HepG2 (cell line): ENCODE measurements around the gene DHX32. TPM values are rescaled to one million over a fixed set of nuclear protein-coding genes. Genes with fewer than 3 reads are reported as not detected.
"Not testable (repeated sequence)": the region's sequence is repeated elsewhere in the genome, so short reads cannot be mapped to it uniquely, and the experiment has no call there.

Source experiments
- ATAC-seq: fragments of 200-7000 bp; cut with Tn5 transposase; 3 replicates; pipeline ENCODE4 v1.9.1; 2020; ENCODE audit warnings: mild to moderate bottlenecking, moderate library complexity
- BruUV-seq: library from RNA; stranded (reverse); fragments of 400-500 nt; replicated peaks from 2 replicates; lab custom pipeline; 2021; lab: Mats Ljungman, UMichigan
- CTCF ChIA-PET: fragments of 300-600 bp; formaldehyde crosslinking; extraction: SDS; loops from one replicate; lab custom pipeline; 2021; ENCODE audit warnings: low total read pairs, inconsistent platforms, low intra/inter-chr PET ratio; lab: Yijun Ruan, JAX
- POLR2A ChIA-PET: fragments of 350-600 bp; sonication (Branson Sonifier 250); formaldehyde crosslinking; loops from one replicate; lab custom pipeline; 2020; ENCODE audit warnings: antibody characterized with exemption, inconsistent platforms; lab: Yijun Ruan, JAX
- DNase-seq: peaks from one replicate; pipeline ENCODE4 v3.0.0-alpha.2; 2015; ENCODE audit warnings: low spot score
- FAIRE-seq: peaks from 3 replicates; lab custom pipeline; 2011; peaks lifted over from hg19 to GRCh38; lab: Jason Lieb, UNC
- H2AFZ ChIP-seq: one replicate; pipeline ENCODE4 v1.6.1; 2011; ENCODE audit warnings: low read length, inconsistent platforms
- H3K27ac ChIP-seq: fragments of 300-600 bp; 3 replicates; pipeline ENCODE4 v1.8.0; 2011; ENCODE audit warnings: mixed run types, mild to moderate bottlenecking, mixed read lengths, low read length, inconsistent platforms; ENCODE audit not compliant: insufficient read depth; ENCODE audit errors: extremely low read length
- H3K27me3 ChIP-seq, 2 experiments: fragments of 200-600 bp in 1 of 2; 2 replicates in 1 of 2; 3 replicates in 1 of 2; pipeline versions ENCODE4 v1.6.0 to v1.8.0; 2011; ENCODE audit warnings: low read length in 2 of 2, mild to moderate bottlenecking in 2 of 2, moderate library complexity in 2 of 2, inconsistent platforms in 1 of 2; ENCODE audit not compliant: insufficient read depth in 2 of 2, control insufficient read depth in 1 of 2
- H3K36me3 ChIP-seq, 2 experiments: fragments of 200-600 bp in 1 of 2; replicated peaks in 1 of 2; 2 replicates in 1 of 2; 3 replicates in 1 of 2; pipeline versions ENCODE4 v1.5.1 to v1.8.0; 2011; ENCODE audit warnings: low read length in 2 of 2, inconsistent platforms in 1 of 2; ENCODE audit not compliant: insufficient read depth in 2 of 2, control insufficient read depth in 1 of 2
- H3K4me1 ChIP-seq: 2 replicates; pipeline ENCODE4 v1.5.1; 2012; ENCODE audit warnings: low read length, inconsistent platforms; ENCODE audit not compliant: insufficient read depth
- H3K4me2 ChIP-seq: 2 replicates; pipeline ENCODE4 v1.6.0; 2011; ENCODE audit warnings: low read depth, low read length, inconsistent platforms
- H3K4me3 ChIP-seq, 3 experiments: fragments of 200-600 bp in 1 of 3; sonication (generic), shearing (Covaris generic) in 1 of 3; replicated peaks in 1 of 3; 2 replicates each; pipeline ENCODE4 v1.5.1; 2011 to 2016; ENCODE audit warnings: low read length in 3 of 3, inconsistent platforms in 2 of 3, low read depth in 2 of 3, mild to moderate bottlenecking in 2 of 3, control low read depth in 1 of 3, mixed read lengths in 1 of 3; ENCODE audit not compliant: insufficient read depth in 1 of 3
- H3K79me2 ChIP-seq: one replicate; pipeline ENCODE4 v1.6.1; 2011; ENCODE audit warnings: low read length, inconsistent platforms; ENCODE audit not compliant: insufficient read depth
- H3K9ac ChIP-seq: 2 replicates; pipeline ENCODE4 v1.6.0; 2011; ENCODE audit warnings: mild to moderate bottlenecking, low read depth, low read length, inconsistent platforms; ENCODE audit not compliant: insufficient read depth
- H3K9me3 ChIP-seq: 2 replicates; pipeline ENCODE4 v1.5.1; 2012; ENCODE audit warnings: mild to moderate bottlenecking, low read length
- H4K20me1 ChIP-seq: 2 replicates; pipeline ENCODE4 v1.6.0; 2011; ENCODE audit warnings: inconsistent platforms, mild to moderate bottlenecking, low read length, moderate library complexity; ENCODE audit not compliant: insufficient read depth
- GRHL1 ChIP-seq: sonication (generic); formaldehyde crosslinking; conservative IDR thresholded peaks from 2 replicates; pipeline ENCODE4 v1.8.0; 2022; ENCODE audit warnings: missing genetic modification reagents
- JUND ChIP-seq: sonication (generic); formaldehyde crosslinking; IDR thresholded peaks from 2 replicates; pipeline ENCODE4 v1.8.0; 2022; ENCODE audit warnings: mild to moderate bottlenecking, missing genetic modification reagents
- PHF20 ChIP-seq: sonication (generic); formaldehyde crosslinking; IDR thresholded peaks from 2 replicates; pipeline ENCODE4 v1.5.0; 2020; ENCODE audit warnings: mild to moderate bottlenecking, missing genetic modification reagents
- RFX1 ChIP-seq: fragments of 450-650 bp; IDR thresholded peaks from 2 replicates; pipeline ENCODE4 v1.6.1; 2017
- SAP130 ChIP-seq: IDR thresholded peaks from 2 replicates; pipeline ENCODE4 v1.6.1; 2016; ENCODE audit warnings: low read depth
- SPEN ChIP-seq: sonication (generic); formaldehyde crosslinking; IDR thresholded peaks from 2 replicates; pipeline ENCODE4 v1.5.1; 2020; ENCODE audit warnings: low read depth, mild to moderate bottlenecking, missing genetic modification reagents
- TEF ChIP-seq: sonication (generic); formaldehyde crosslinking; IDR thresholded peaks from 2 replicates; pipeline ENCODE4 v1.5.0; 2020; ENCODE audit warnings: missing genetic modification reagents
- ZMAT5 ChIP-seq: sonication (generic); formaldehyde crosslinking; IDR thresholded peaks from 2 replicates; pipeline ENCODE4 v1.5.0; 2020; ENCODE audit warnings: mild to moderate bottlenecking, low read depth, missing genetic modification reagents, borderline replicate concordance
- ZNF329 ChIP-seq: sonication (generic); formaldehyde crosslinking; IDR thresholded peaks from 2 replicates; pipeline ENCODE4 v1.9.0; 2021; ENCODE audit warnings: low read depth, mild to moderate bottlenecking, missing genetic modification reagents
- ZNF580 ChIP-seq: IDR thresholded peaks from 2 replicates; pipeline ENCODE4 v1.6.1; 2016; ENCODE audit warnings: low read depth, borderline replicate concordance
- ZNF740 ChIP-seq: sonication (generic); formaldehyde crosslinking; IDR thresholded peaks from 2 replicates; pipeline ENCODE4 v1.4.0; 2020; ENCODE audit warnings: missing genetic modification reagents
- ZNF780A ChIP-seq: sonication (generic); formaldehyde crosslinking; IDR thresholded peaks from 2 replicates; pipeline ENCODE4 v1.8.0; 2022; ENCODE audit warnings: mild to moderate bottlenecking, missing genetic modification reagents, moderate library complexity
- ZSCAN30 ChIP-seq: sonication (generic); formaldehyde crosslinking; IDR thresholded peaks from 2 replicates; pipeline ENCODE4 v1.5.0; 2020; ENCODE audit warnings: mild to moderate bottlenecking, missing genetic modification reagents
- WGBS: methylation state at CpG from one replicate; pipeline ENCODE4 v1.1.6; 2017; ENCODE audit warnings: low lambda C conversion rate; 5-methylcytosine and 5-hydroxymethylcytosine counted together
- in situ Hi-C: cut with HindIII; loops from 2 replicates; pipeline ENCODE4 v1.10.0; 2017; ENCODE audit warnings: low pct_unique_long_range_greater_than_20kb; ENCODE audit not compliant: extremely low pct_ligation_motif_present
- intact Hi-C: fragments of 100-400 bp; cut with micrococcal nuclease; formaldehyde crosslinking; loops from one replicate; pipeline ENCODE4 v1.10.0; 2022; ENCODE audit not compliant: unreplicated experiment
- polyA plus RNA-seq, 8 experiments: library from polyadenylated mRNA; depleted of rRNA in 3 of 8; stranded (reverse) in 7 of 8; unstranded in 1 of 8; fragments of >200 nt; fragmentation: Illumina TruSeq in 4 of 8; extraction: Trizol in 4 of 8; gene quantifications; 2 replicates each; pipeline versions ENCODE4 v1.2.1 to v1.2.3, GENCODE V29; 2011 to 2016; ENCODE audit warnings: low read depth in 4 of 8, missing spikeins in 1 of 8, mixed read lengths in 1 of 8; ENCODE audit not compliant: insufficient read depth in 1 of 8
- total RNA-seq, 5 experiments: library from RNA; depleted of rRNA; stranded (reverse); fragments of >200 nt; fragmentation: Illumina TruSeq; extraction: Trizol; gene quantifications; 2 replicates each; pipeline ENCODE4 v1.2.3, GENCODE V29; 2016; ENCODE audit warnings: low read depth in 1 of 5

The DHX32 gene
- total and polyA plus RNA-seq, 2 of the 13 experiments (the other 11 are each of a cell fraction or from before 2014, with no cell fraction given) = 15.5 to 16.5 TPM

GRCh38 chr10:125889441-125889840 is 8.3 kb upstream of the DHX32 start:
- BruUV-seq, H3K27ac ChIP-seq, H3K27me3 ChIP-seq, H3K79me2 ChIP-seq, H3K4me3 ChIP-seq, H3K36me3 ChIP-seq, H4K20me1 ChIP-seq, H2AFZ ChIP-seq, FAIRE-seq, intact Hi-C loops, POLR2A ChIA-PET, H3K9ac ChIP-seq, CTCF ChIA-PET, H3K4me2 ChIP-seq, in situ Hi-C loops, DNase-seq: not testable (repeated sequence)
- WGBS = 65% methylated on average over 4 of the region's 4 CpGs
- Histone ChIP-seq H3K9me3 (peaks cover 17% of the 10 kb centered on the region), H3K4me1 (peaks cover 13% of the 10 kb centered on the region; the same call in 1 of the 2 replicates)
- TF ChIP-seq SAP130 = 0 out of 2 replicates have a peak, but pooled peaks have one; percentile 21
- peak; percentile 57 for ATAC-seq

- H2AFZ ChIP-seq = no peak overlapping the region
- ChIA-PET CTCF (no interaction called here), POLR2A (no interaction called here)
- no peaks in the 10 kb centered on the region for H3K36me3 ChIP-seq
- no peaks in the 10 kb centered on the region for H4K20me1 ChIP-seq
- peaks cover under 1% of the 10 kb centered on the region; the same call in 1 of the 2 replicates for H3K4me1 ChIP-seq
- ATAC-seq (no peak), FAIRE-seq (no peak), DNase-seq (no peak)
- H3K9me3 ChIP-seq = peaks cover 14% of the 10 kb centered on the region
- no peak overlapping the region for H3K9ac ChIP-seq
- in situ Hi-C loops = no loop called here
- no peak overlapping the region for H3K4me2 ChIP-seq
- no peaks in the 10 kb centered on the region for H3K79me2 ChIP-seq
- BruUV-seq = no TSS peak
- 95% methylated on average over 3 of the region's 3 CpGs for WGBS
- no peak overlapping the region for H3K4me3 ChIP-seq
- intact Hi-C loops = no loop called here
- TF ChIP-seq TEF (CRISPR knock-in tag) = no peak
- TF ChIP-seq GRHL1 (CRISPR knock-in tag) = no peak
- TF ChIP-seq JUND (CRISPR knock-in tag) = no peak
- no peak for TF ChIP-seq PHF20 (CRISPR knock-in tag)
- TF ChIP-seq ZNF329 = no peak
- no peak for TF ChIP-seq RFX1
- TF ChIP-seq ZNF740 = no peak
- no peak for TF ChIP-seq ZNF780A (CRISPR knock-in tag)
- no peak for TF ChIP-seq SPEN
- no peak for TF ChIP-seq ZSCAN30 (CRISPR knock-in tag)
- no peak for TF ChIP-seq ZNF580 (CRISPR knock-in tag)
- TF ChIP-seq ZMAT5 (CRISPR knock-in tag) = no peak
- H3K27ac ChIP-seq = no peak overlapping the region
- H3K27me3 ChIP-seq = no peaks in the 10 kb centered on the region
These were observed 5.9 kb upstream of the DHX32 start for GRCh38 chr10:125886914-125887512.
